GM23248 (cell line): Measurements from ENCODE around the gene ARL1.

Experiments
- EZH2 ChIP-seq: fragments of 200-600 bp; sonication (generic); IDR thresholded peaks from 2 replicates; pipeline ENCODE4 v1.6.1; 2018; ENCODE audit warnings: antibody characterized with exemption, mild to moderate bottlenecking; ENCODE audit not compliant: insufficient read depth, poor library complexity, severe bottlenecking
- EZH2phosphoT487 ChIP-seq: fragments of 200-600 bp; sonication (generic); IDR thresholded peaks from 2 replicates; pipeline ENCODE4 v1.6.1; 2018; ENCODE audit warnings: antibody characterized with exemption, moderate library complexity, mild to moderate bottlenecking, low read depth; ENCODE audit not compliant: insufficient read depth

DNA sequence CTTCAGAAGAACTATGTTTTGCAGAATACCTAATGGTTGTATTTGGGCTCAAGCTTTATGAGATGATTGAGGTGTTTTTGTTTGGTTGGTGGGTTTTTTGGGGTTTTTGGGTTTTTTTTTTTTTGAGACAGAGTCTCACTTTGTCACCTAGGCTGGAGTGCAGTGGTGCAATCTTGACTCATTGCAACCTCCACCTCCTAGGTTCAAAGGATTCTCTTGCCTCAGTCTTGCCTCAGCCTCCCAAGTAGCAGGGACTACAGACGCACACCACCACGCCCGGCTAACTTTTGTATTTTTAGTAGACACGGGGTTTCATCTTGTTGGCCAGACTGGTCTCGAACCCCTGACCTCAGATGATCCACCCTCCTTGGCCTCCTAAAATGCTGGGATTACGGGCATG is 39.6 kb downstream of the ARL1 start:
- TF ChIP-seq EZH2, result no peak
- TF ChIP-seq EZH2phosphoT487, result no peak
